HFF-Myc (cell line): ENCODE data around the gene ZIC5.
"Not testable (repeated sequence)": the region's sequence is repeated elsewhere in the genome, so short reads cannot be mapped to it uniquely, and the experiment has no call there.

Experiments
- DNase-seq: peaks from one replicate; pipeline ENCODE4 v3.0.0-alpha.2; 2011; ENCODE audit warnings: low read depth; ENCODE audit errors: extremely low read depth
- H3K4me3 ChIP-seq: replicated peaks from 2 replicates; pipeline ENCODE4 v1.5.1; 2011; ENCODE audit warnings: low read depth, mild to moderate bottlenecking, control low read depth, low read length
- TF ChIP-seq, protein P1 (sequence below): IDR thresholded peaks from 2 replicates; pipeline ENCODE4 v1.5.1; 2012; ENCODE audit warnings: mild to moderate bottlenecking, low read depth, low read length, control low read depth; ENCODE audit errors: missing control alignments

ZIC5 gene

DNA sequence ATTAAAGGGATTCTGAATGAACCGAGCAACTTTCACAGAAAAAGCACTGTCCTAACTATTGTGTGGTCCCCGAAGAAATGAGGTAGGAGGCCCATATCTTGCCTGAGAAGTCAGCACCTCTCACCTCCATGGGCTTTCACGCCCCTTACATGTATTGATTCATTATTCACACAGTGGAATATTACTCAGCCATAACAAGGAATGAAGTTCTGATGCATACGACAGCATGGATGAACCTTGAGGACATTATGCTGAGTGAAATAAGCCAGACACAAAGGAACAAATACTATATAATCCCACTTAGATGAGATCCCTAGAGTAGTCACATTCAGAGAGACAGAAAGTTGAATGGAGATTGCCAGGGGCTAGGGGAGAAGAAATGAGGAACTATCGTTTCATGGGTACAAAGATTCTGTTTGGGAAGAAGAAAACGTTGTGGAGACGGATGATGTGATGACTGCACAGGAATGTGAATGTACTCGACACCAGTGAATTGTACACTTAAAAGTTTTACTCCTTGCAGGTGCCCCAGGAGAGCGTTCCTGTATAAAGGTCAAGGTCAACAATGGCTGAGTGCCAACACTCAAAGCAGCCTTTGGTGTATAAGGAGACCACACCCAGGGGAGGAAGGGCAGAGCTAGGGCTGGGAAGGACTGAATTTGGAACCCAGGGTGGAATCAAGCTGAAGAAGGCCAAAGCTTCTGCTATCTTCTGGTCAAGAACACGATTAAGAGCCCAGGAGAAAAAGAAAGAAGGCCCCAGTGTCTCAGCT lies 22.5 kb downstream of the ZIC5 start:
- TF ChIP-seq, protein P1, sequence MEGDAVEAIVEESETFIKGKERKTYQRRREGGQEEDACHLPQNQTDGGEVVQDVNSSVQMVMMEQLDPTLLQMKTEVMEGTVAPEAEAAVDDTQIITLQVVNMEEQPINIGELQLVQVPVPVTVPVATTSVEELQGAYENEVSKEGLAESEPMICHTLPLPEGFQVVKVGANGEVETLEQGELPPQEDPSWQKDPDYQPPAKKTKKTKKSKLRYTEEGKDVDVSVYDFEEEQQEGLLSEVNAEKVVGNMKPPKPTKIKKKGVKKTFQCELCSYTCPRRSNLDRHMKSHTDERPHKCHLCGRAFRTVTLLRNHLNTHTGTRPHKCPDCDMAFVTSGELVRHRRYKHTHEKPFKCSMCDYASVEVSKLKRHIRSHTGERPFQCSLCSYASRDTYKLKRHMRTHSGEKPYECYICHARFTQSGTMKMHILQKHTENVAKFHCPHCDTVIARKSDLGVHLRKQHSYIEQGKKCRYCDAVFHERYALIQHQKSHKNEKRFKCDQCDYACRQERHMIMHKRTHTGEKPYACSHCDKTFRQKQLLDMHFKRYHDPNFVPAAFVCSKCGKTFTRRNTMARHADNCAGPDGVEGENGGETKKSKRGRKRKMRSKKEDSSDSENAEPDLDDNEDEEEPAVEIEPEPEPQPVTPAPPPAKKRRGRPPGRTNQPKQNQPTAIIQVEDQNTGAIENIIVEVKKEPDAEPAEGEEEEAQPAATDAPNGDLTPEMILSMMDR = no peak
- no peak overlapping the region for H3K4me3 ChIP-seq
- no peak for DNase-seq

DNA sequence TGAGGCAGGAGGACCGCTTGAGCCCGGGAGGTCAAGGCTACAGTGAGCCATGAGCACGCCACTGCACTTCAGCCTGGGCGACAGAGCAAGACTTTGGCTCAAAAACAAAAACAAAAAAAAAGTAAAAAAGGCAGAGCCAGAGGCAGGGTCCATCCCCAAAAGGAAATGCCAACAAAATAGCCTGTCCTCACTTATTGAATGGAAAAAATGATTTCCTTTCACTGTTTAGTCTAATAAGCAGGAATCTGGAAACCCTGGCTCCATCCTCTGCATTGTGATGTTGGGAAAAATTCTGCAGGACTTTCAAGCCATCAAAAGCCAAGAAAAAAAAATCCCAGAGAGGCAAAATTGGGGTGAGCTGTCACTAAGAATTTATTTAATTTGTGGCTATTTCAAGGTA lies 23.2 kb downstream of the ZIC5 start:
- H3K4me3 ChIP-seq = no peak overlapping the region
- DNase-seq = no peak
- TF ChIP-seq, protein P1 = no peak

DNA sequence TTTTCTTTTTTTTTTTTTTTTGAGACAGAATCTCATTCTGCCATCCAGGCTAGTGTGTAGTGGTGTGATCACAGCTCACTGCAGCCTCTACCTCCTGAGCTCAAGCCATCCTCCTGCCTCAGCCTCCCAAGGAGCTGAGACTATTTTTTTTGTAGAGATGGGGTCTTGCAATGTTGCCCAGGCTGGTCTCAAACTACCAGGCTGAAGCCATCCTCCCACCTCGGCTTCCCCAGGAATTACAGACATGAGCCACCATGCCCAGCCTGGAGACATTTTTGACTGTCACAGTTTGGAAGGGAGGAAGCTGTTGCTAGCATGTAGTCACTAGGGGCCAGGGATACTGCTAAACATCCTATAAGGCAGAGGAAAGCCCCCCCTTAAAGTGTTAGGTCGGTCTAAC lies 23.9 kb downstream of the ZIC5 start:
- H3K4me3 ChIP-seq = no peak overlapping the region
- DNase-seq = no peak
- TF ChIP-seq, protein P1 = no peak

DNA sequence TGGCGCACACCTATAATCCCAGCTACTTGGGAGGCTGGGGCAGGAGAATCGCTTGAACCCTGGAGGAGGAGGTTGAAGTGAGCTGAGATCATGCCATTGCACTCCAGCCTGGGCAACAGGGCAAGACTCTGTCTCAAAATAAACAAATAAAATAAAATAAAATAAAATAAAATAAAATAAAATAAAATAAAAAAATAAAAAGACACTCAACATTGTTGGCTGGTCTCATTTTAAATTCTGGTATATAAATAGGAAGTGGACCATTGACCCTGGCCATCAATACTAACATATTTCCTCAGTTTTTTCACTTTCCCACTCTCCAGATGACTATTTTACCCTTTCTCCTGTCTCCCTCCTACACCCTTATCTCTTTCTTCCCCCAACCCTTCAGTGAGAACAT lies 26.1 kb downstream of the ZIC5 start:
- not testable (repeated sequence) for H3K4me3 ChIP-seq, DNase-seq

DNA sequence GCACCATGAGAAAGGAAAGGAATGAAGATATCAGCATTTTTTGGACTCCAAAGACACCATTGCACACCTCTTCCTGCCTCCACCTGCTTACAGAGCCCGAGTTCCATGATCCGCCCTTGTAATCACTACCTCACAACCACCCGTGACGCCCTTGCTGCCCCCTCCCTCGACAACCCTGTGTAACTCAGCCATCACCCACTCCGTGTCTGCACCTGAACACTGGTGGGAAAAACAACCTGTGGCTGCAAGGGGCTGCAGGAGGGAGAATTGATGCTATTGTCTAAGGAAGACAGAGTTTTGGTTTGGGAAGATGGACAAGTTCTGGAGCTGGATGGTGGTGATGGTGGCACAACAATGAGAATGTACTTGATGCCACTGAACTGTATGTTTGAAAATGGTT lies 27.0 kb downstream of the ZIC5 start:
- TF ChIP-seq, protein P1 = no peak
- no peak overlapping the region for H3K4me3 ChIP-seq
- no peak for DNase-seq

DNA sequence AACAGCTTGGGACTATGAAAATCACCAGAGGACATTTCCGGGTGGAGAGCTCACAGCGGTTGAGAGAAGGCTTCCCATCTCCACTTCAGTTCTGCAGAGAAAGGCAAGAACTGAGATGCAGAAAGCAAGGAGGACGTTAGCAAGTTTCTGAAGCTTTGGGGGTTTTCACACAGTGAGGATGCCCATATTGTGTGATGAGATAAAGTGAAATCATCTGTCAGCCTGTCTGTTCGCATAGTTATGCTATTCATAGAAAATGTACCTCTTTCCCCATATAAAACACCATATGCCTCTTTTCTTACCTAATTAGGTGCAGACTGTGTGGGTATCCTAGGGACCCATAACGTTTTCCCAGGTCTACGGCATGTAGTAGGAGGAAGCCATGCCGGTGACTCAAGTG lies 27.5 kb downstream of the ZIC5 start:
- DNase-seq = no peak
- TF ChIP-seq, protein P1 = no peak

DNA sequence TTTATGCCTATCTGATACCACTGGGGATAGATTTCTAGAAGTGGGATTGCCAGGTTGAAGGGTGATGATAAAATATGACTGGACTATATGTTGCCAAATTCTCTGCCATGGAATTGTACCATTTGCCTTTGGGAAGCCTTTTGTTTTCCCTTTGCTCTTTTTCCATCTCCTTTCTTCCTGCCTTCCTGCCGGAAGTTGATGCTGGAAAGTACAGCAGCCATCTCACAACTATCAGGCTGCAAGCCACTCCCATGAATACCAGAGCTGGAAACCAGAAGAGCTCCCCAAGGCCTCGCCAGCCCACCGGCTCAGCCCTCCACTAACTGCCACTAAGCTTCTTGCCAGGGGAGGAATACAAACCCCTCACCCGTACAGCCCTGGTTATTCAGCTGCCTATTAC lies 29.7 kb downstream of the ZIC5 start:
- no peak overlapping the region for H3K4me3 ChIP-seq
- no peak for DNase-seq
- TF ChIP-seq, protein P1 = no peak

More for the DNA sequence above, 27.5 kb downstream of the ZIC5 start:
- H3K4me3 ChIP-seq = no peak overlapping the region
